Gastrocnemius medialis (tissue), 4 donors: Measurements from ENCODE around the gene GNMT.
"Not testable (repeated sequence)": the region's sequence is repeated elsewhere in the genome, so short reads cannot be mapped to it uniquely, and the experiment has no call there.

Experiments
- CTCF ChIP-seq, 5 experiments: fragments of 450-650 bp in 3 of 5; fragments of 200-600 bp in 2 of 5; sonication (generic) in 2 of 5; IDR thresholded peaks in 4 of 5; conservative IDR thresholded peaks in 1 of 5; 1 replicate in 4 of 5; 2 replicates in 1 of 5; pipeline ENCODE4 v1.5.1; 2016 to 2019; ENCODE audit warnings: antibody characterized with exemption in 5 of 5, mild to moderate bottlenecking in 3 of 5, moderate library complexity in 3 of 5
- POLR2A ChIP-seq, 2 donors: fragments of 450-650 bp; IDR thresholded peaks; one replicate each; pipeline ENCODE4 v1.6.1; 2017; ENCODE audit warnings: antibody characterized with exemption in 2 of 2, mild to moderate bottlenecking in 2 of 2, moderate library complexity in 2 of 2

DNA sequence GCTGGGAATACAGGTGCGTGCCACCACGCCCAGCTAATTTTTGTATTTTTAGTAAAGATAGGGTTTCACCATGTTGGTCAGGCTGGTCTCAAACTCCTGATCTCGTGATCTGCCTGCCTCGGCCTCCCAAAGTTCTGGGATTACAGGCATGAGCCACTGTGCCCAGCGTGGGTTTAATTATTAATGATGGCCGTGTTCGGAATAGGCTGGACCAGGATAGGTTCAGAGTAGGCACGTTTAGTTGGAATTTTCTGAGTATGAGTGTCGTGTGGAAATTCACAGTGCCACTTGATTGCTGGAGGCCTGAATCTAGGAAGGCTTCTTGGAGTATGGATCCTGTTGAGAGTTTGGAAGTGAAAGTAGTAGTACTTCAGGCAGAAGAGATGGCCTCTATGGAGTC lies 37.7 kb downstream of the GNMT start:
- TF ChIP-seq CTCF (IDR thresholded peaks at IDR 0.05 in 4 of 5, conservative IDR thresholded peaks at IDR 0.05 in 1 of 5); POLR2A (IDR thresholded peaks at IDR 0.05): not testable (repeated sequence)
